ENCODE data around the gene EYS.

DNA sequence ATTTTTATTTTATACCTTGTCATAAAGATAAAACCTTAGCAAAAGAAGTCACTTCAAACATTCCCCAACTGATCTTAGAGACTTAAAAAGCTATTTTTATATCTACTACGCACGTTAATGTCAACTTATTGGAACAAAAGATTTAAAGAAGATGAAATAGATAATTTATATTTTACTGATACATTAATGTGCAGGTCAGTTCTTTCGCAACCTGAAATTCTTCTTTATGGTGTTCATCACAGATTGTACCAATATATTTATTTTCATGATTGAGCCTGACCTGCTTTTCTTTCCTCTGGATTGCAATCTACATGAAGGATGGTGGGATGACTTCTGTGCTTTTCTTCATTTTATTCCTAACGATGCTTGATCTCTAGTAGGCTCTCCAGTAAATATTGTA is 1475.1 kb downstream of the EYS start:
- TF ChIP-seq JUNB (IDR thresholded peaks at IDR 0.05): no peak
- TF ChIP-seq, protein P1, sequence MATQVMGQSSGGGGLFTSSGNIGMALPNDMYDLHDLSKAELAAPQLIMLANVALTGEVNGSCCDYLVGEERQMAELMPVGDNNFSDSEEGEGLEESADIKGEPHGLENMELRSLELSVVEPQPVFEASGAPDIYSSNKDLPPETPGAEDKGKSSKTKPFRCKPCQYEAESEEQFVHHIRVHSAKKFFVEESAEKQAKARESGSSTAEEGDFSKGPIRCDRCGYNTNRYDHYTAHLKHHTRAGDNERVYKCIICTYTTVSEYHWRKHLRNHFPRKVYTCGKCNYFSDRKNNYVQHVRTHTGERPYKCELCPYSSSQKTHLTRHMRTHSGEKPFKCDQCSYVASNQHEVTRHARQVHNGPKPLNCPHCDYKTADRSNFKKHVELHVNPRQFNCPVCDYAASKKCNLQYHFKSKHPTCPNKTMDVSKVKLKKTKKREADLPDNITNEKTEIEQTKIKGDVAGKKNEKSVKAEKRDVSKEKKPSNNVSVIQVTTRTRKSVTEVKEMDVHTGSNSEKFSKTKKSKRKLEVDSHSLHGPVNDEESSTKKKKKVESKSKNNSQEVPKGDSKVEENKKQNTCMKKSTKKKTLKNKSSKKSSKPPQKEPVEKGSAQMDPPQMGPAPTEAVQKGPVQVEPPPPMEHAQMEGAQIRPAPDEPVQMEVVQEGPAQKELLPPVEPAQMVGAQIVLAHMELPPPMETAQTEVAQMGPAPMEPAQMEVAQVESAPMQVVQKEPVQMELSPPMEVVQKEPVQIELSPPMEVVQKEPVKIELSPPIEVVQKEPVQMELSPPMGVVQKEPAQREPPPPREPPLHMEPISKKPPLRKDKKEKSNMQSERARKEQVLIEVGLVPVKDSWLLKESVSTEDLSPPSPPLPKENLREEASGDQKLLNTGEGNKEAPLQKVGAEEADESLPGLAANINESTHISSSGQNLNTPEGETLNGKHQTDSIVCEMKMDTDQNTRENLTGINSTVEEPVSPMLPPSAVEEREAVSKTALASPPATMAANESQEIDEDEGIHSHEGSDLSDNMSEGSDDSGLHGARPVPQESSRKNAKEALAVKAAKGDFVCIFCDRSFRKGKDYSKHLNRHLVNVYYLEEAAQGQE (IDR thresholded peaks at IDR 0.05): no peak
- TF ChIP-seq EP300 (IDR thresholded peaks at IDR 0.05): no peak
- TF ChIP-seq, protein P2, sequence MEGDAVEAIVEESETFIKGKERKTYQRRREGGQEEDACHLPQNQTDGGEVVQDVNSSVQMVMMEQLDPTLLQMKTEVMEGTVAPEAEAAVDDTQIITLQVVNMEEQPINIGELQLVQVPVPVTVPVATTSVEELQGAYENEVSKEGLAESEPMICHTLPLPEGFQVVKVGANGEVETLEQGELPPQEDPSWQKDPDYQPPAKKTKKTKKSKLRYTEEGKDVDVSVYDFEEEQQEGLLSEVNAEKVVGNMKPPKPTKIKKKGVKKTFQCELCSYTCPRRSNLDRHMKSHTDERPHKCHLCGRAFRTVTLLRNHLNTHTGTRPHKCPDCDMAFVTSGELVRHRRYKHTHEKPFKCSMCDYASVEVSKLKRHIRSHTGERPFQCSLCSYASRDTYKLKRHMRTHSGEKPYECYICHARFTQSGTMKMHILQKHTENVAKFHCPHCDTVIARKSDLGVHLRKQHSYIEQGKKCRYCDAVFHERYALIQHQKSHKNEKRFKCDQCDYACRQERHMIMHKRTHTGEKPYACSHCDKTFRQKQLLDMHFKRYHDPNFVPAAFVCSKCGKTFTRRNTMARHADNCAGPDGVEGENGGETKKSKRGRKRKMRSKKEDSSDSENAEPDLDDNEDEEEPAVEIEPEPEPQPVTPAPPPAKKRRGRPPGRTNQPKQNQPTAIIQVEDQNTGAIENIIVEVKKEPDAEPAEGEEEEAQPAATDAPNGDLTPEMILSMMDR (IDR thresholded peaks at IDR 0.05): no peak
- no peak for TF ChIP-seq MAX (IDR thresholded peaks at IDR 0.05)
- TF ChIP-seq POLR2A (IDR thresholded peaks at IDR 0.05; ENCODE audit: low read length): no peak
- TF ChIP-seq NR3C1 (IDR thresholded peaks at IDR 0.05): no peak
- no peak for TF ChIP-seq CEBPB (IDR thresholded peaks at IDR 0.05)
- TF ChIP-seq TFCP2L1 (CRISPR knock-in tag; IDR thresholded peaks at IDR 0.05): no peak
- TF ChIP-seq PBX3 (IDR thresholded peaks at IDR 0.05): no peak

Measured in A549 (cell line).